Endothelial cell (in vitro differentiated cells): ENCODE measurements around the gene CDH24. TPM values are rescaled to one million over a fixed set of nuclear protein-coding genes. Genes with fewer than 3 reads are reported as not detected.

Experiments
- DNase-seq: peaks from one replicate; pipeline ENCODE4 v3.0.0; 2021; ENCODE audit warnings: low spot score
- H3K27ac Mint-ChIP-seq: one replicate; pipeline ENCODE4 v1.8.0; 2021; ENCODE audit warnings: mixed read lengths, inconsistent platforms; ENCODE audit not compliant: unreplicated experiment
- H3K27me3 Mint-ChIP-seq: one replicate; pipeline ENCODE4 v1.8.0; 2021; ENCODE audit warnings: mild to moderate bottlenecking, moderate library complexity, mixed read lengths, inconsistent platforms; ENCODE audit not compliant: unreplicated experiment
- H3K36me3 Mint-ChIP-seq: one replicate; pipeline ENCODE4 v1.8.0; 2021; ENCODE audit warnings: mild to moderate bottlenecking, low read depth, mixed read lengths, inconsistent platforms; ENCODE audit not compliant: unreplicated experiment
- H3K4me1 Mint-ChIP-seq: one replicate; pipeline ENCODE4 v1.8.0; 2021; ENCODE audit warnings: mild to moderate bottlenecking, mixed read lengths, inconsistent platforms; ENCODE audit not compliant: unreplicated experiment
- H3K4me3 Mint-ChIP-seq: one replicate; pipeline ENCODE4 v1.8.0; 2021; ENCODE audit warnings: mild to moderate bottlenecking, mixed read lengths, inconsistent platforms; ENCODE audit not compliant: unreplicated experiment
- H3K9me3 Mint-ChIP-seq: one replicate; pipeline ENCODE4 v1.8.0; 2021; ENCODE audit warnings: mixed read lengths, inconsistent platforms; ENCODE audit not compliant: unreplicated experiment
- CTCF ChIP-seq: fragments of 200-600 bp; sonication (generic); IDR thresholded peaks from one replicate; pipeline ENCODE4 v1.5.0; 2021; ENCODE audit warnings: antibody characterized with exemption; ENCODE audit not compliant: unreplicated experiment
- total RNA-seq: library from RNA; stranded (reverse); fragmentation: NEBNext Ultra II Directional; extraction: Animal tissue kit (Norgen Biotek cat#: 25700); gene quantifications from one replicate; pipeline ENCODE4 v1.2.1, GENCODE V29; 2021; ENCODE audit not compliant: unreplicated experiment

Gene CDH24
- total RNA-seq, 1 donor from 2014 or later = 13.6 TPM

- Mint-ChIP-seq H3K36me3 (peaks cover 38% of the 10 kb centered on the region), H3K4me3 (peak overlapping the region; percentile 98), H3K27ac (peak overlapping the region; percentile 95), H3K27me3 (peaks cover 8% of the 10 kb centered on the region), H3K9me3 (no peaks in the 10 kb centered on the region), H3K4me1 (peaks cover 27% of the 10 kb centered on the region)
- TF ChIP-seq CTCF = no peak
- DNase-seq = no peak
Measured at GRCh38 chr14:23071921-23072539, 14.7 kb upstream of the CDH24 start.

GRCh38 chr14:23071244-23071920, 14.1 kb upstream of the CDH24 start:
- Mint-ChIP-seq H3K36me3 (peaks cover 39% of the 10 kb centered on the region), H3K4me3 (peak overlapping the region; percentile 98), H3K27me3 (peaks cover 8% of the 10 kb centered on the region), H3K9me3 (no peaks in the 10 kb centered on the region), H3K27ac (peak overlapping the region; percentile 95), H3K4me1 (peaks cover 27% of the 10 kb centered on the region)
- TF ChIP-seq CTCF = no peak
- peak; percentile 81 for DNase-seq

- no peak for DNase-seq
- no peak for TF ChIP-seq CTCF
- Mint-ChIP-seq H3K27me3 (peaks cover 8% of the 10 kb centered on the region), H3K4me1 (peaks cover 27% of the 10 kb centered on the region), H3K9me3 (no peaks in the 10 kb centered on the region), H3K36me3 (peaks cover 40% of the 10 kb centered on the region), H3K27ac (peak overlapping the region; percentile 95), H3K4me3 (peak overlapping the region; percentile 98)
Measured at GRCh38 chr14:23070262-23071129, 13.2 kb upstream of the CDH24 start.

- H3K4me3 Mint-ChIP-seq = peak overlapping the region; percentile 18
- H3K27me3 Mint-ChIP-seq = peaks cover 8% of the 10 kb centered on the region
- no peaks in the 10 kb centered on the region for H3K9me3 Mint-ChIP-seq
- H3K27ac Mint-ChIP-seq = peak overlapping the region; percentile 28
- peaks cover 41% of the 10 kb centered on the region for H3K36me3 Mint-ChIP-seq
- no peak for DNase-seq
- peaks cover 27% of the 10 kb centered on the region for H3K4me1 Mint-ChIP-seq
- TF ChIP-seq CTCF = no peak
Measured at GRCh38 chr14:23069413-23069806, 12.1 kb upstream of the CDH24 start.
